ENCODE measurements around the gene ZFP91. TPM values are rescaled to one million over a fixed set of nuclear protein-coding genes. Genes with fewer than 3 reads are reported as not detected.

Gene ZFP91
- total and polyA plus RNA-seq, 3 donors from 2014 or later: 99.0 to 215 (median 126) TPM

GRCh38 chr11:58594826-58595225 is 16.0 kb downstream of the ZFP91 start:
- TF ChIP-seq POLR2A (IDR thresholded peaks at IDR 0.05): no peak
- no peak for TF ChIP-seq CTCF (IDR thresholded peaks at IDR 0.05)
- peaks cover 8% of the 10 kb centered on the region for H3K4me1 ChIP-seq
- DNase-seq: no peak
- intact Hi-C loops (cut with DNase I; ENCODE audit: low total_unique reads): no loop called here
- no peak overlapping the region for H3K4me3 ChIP-seq
- H3K27me3 ChIP-seq: no peaks in the 10 kb centered on the region
- no peaks in the 10 kb centered on the region for H3K36me3 ChIP-seq (ENCODE audit: low read depth, missing control alignments)
- H3K27ac ChIP-seq: no peak overlapping the region
- 90 to 92% methylated on average over 4 of the region's 4 CpGs for WGBS, 2 donors
- no peaks in the 10 kb centered on the region for H3K9me3 ChIP-seq

DNA sequence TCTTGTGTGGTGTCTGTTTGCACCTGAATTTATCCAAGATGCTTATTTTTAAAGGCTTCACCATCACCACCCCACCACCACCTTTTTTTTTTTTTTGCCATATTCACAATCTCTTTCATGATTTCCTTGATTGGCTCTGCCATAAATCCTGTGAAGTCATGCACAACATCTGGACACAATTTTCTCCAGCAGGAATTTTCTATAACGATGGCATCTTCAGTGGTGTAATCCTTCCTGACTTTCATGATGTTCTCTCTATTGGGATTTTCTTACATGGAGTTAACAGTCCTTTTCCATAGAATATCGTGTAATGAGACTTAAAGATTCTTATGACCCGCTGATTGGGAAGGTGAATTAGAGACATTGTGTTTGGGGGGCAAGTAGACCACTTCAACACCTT is 17.8 kb downstream of the ZFP91 start:
- Histone ChIP-seq H3K27me3 (no peaks in the 10 kb centered on the region), H3K9me3 (no peaks in the 10 kb centered on the region), H3K36me3 (ENCODE audit: low read depth, missing control alignments) (no peaks in the 10 kb centered on the region), H3K4me3 (no peak overlapping the region), H3K4me1 (peaks cover 8% of the 10 kb centered on the region), H3K27ac (no peak overlapping the region)
- intact Hi-C loops (cut with DNase I; ENCODE audit: low total_unique reads): no loop called here
- 80 to 82% methylated on average over 3 of the region's 3 CpGs for WGBS, 2 donors
- TF ChIP-seq CTCF (IDR thresholded peaks at IDR 0.05) (no peak), POLR2A (IDR thresholded peaks at IDR 0.05) (no peak)
- no peak for DNase-seq

GRCh38 chr11:58597486-58598144 is 18.8 kb downstream of the ZFP91 start:
- Histone ChIP-seq H3K9me3 (no peaks in the 10 kb centered on the region), H3K36me3 (ENCODE audit: low read depth, missing control alignments) (no peaks in the 10 kb centered on the region), H3K4me1 (peaks cover 8% of the 10 kb centered on the region), H3K4me3 (no peak overlapping the region), H3K27me3 (no peaks in the 10 kb centered on the region), H3K27ac (no peak overlapping the region)
- WGBS, 2 donors: 71 to 77% methylated on average over 3 of the region's 3 CpGs
- TF ChIP-seq POLR2A (IDR thresholded peaks at IDR 0.05) (no peak), CTCF (IDR thresholded peaks at IDR 0.05) (no peak)
- no peak for DNase-seq
- intact Hi-C loops (cut with DNase I; ENCODE audit: low total_unique reads): no loop called here

DNA sequence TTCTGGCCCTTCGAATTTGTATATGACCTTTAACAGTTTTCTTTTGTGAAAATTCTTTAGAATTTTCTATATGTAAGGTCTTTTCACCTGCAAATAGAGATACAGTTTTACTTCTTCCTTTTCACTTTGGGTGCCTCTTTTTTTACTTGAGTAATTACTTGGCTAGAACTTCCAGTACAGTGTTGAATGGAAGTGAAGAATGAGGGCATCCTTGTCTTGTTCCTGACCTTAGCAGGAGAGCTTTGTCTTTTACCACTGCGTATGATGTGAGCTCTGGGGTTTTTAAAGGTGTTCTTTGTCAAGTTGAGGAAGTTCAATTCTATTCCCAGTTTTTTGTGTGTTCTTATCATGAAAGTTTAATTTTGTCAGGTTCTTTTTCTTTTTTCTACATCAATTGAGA is 21.6 kb downstream of the ZFP91 start:
- no peak for DNase-seq
- Histone ChIP-seq H3K9me3 (no peaks in the 10 kb centered on the region), H3K27ac (no peak overlapping the region), H3K4me1 (peaks cover 3% of the 10 kb centered on the region), H3K4me3 (no peak overlapping the region), H3K36me3 (ENCODE audit: low read depth, missing control alignments) (no peaks in the 10 kb centered on the region), H3K27me3 (no peaks in the 10 kb centered on the region)
- intact Hi-C loops (cut with DNase I; ENCODE audit: low total_unique reads): no loop called here
- TF ChIP-seq POLR2A (IDR thresholded peaks at IDR 0.05) (no peak), CTCF (IDR thresholded peaks at IDR 0.05) (no peak)
- WGBS, 2 donors: 75 to 95% methylated on average over 2 of the region's 2 CpGs
